Activated T-helper 9 cell treated with anti-CD3 and anti-CD28 coated beads, Interleukin-2, amount 50 U/mL, for 16 hours (primary cell): ENCODE results near the gene TMEM143.
"Not testable (repeated sequence)": the region's sequence is repeated elsewhere in the genome, so short reads cannot be mapped to it uniquely, and the experiment has no call there.

ENCODE experiments used
- DNase-seq: peaks from one replicate; pipeline ENCODE4 v3.0.0-alpha.2; 2020; ENCODE audit warnings: low read depth

TMEM143 gene

GRCh38 chr19:48391100-48392005 lies 27.6 kb upstream of the TMEM143 start, which contains the start of gene KDELR1:
Gene KDELR1 (minus strand): TSS chr19:48391551. CDS start chr19:48391358, 193 bp downstream.
- DNase-seq = peak; percentile 62

GRCh38 chr19:48390188-48391099 lies 26.7 kb upstream of the TMEM143 start:
- DNase-seq = peak; percentile 51

- DNase-seq = no peak
Observed at GRCh38 chr19:48386981-48387380, 23.2 kb upstream of the TMEM143 start.

- no peak for DNase-seq
Observed at GRCh38 chr19:48385461-48386087, 21.8 kb upstream of the TMEM143 start.

- DNase-seq = no peak
Observed at GRCh38 chr19:48382286-48382685, 18.5 kb upstream of the TMEM143 start.

GRCh38 chr19:48381178-48381950 lies 17.6 kb upstream of the TMEM143 start:
- DNase-seq = no peak

- DNase-seq = no peak
Observed at GRCh38 chr19:48379058-48379457, 15.3 kb upstream of the TMEM143 start.

GRCh38 chr19:48378194-48378570 lies 14.4 kb upstream of the TMEM143 start:
- no peak for DNase-seq

GRCh38 chr19:48373567-48373966 lies 9.8 kb upstream of the TMEM143 start:
- DNase-seq = no peak

- DNase-seq = no peak
Observed at GRCh38 chr19:48372904-48373303, 9.2 kb upstream of the TMEM143 start.

GRCh38 chr19:48371771-48372170 lies 8.0 kb upstream of the TMEM143 start:
- DNase-seq = not testable (repeated sequence)

GRCh38 chr19:48371367-48371766 lies 7.6 kb upstream of the TMEM143 start:
- no peak for DNase-seq

- DNase-seq = no peak
Observed at GRCh38 chr19:48370955-48371354, 7.2 kb upstream of the TMEM143 start.

- DNase-seq = no peak
Observed at GRCh38 chr19:48368936-48369335, 5.2 kb upstream of the TMEM143 start.

GRCh38 chr19:48367855-48368254 lies 4.1 kb upstream of the TMEM143 start:
- DNase-seq = no peak

- DNase-seq = no peak
Observed at GRCh38 chr19:48365602-48366001, 1.9 kb upstream of the TMEM143 start.

- DNase-seq = peak; percentile 2
Observed at GRCh38 chr19:48364598-48365348, 1.0 kb upstream of the TMEM143 start.

- no peak for DNase-seq
Observed at GRCh38 chr19:48363500-48363809, 285 bp downstream of the TMEM143 start.

GRCh38 chr19:48362716-48363499 lies 832 bp downstream of the TMEM143 start:
- DNase-seq = peak; percentile 82

GRCh38 chr19:48361912-48362311 lies 1.8 kb downstream of the TMEM143 start:
- DNase-seq = no peak
